Gastrocnemius medialis (tissue), 4 donors: ENCODE measurements around the gene NBL1. TPM values are rescaled to one million over a fixed set of nuclear protein-coding genes. Genes with fewer than 3 reads are reported as not detected.

Experiments
- ATAC-seq, 2 donors: fragments of 150-250 bp; one replicate each; pipeline ENCODE4 v1.9.1; 2016
- DNase-seq, 2 donors: peaks; one replicate each; pipeline ENCODE4 v3.0.0-alpha.2; 2019
- H3K27ac ChIP-seq, 4 donors: fragments of 200-600 bp; sonication (generic); 1 replicate in 1 of 4; 2 replicates in 3 of 4; pipeline ENCODE4 v1.5.1; 2016 to 2018; ENCODE audit warnings: mild to moderate bottlenecking in 2 of 4, moderate library complexity in 1 of 4
- H3K27me3 ChIP-seq, 3 donors: fragments of 200-600 bp; sonication (generic) in 2 of 3; 1 replicate in 1 of 3; 2 replicates in 2 of 3; pipeline versions ENCODE4 v1.5.1 to v1.6.0; 2016 to 2019; ENCODE audit warnings: mild to moderate bottlenecking in 1 of 3, moderate library complexity in 1 of 3
- H3K36me3 ChIP-seq, 2 donors: fragments of 200-600 bp; sonication (generic) in 1 of 2; one replicate each; pipeline ENCODE4 v1.5.1; 2017 to 2018
- H3K4me1 ChIP-seq, 2 donors: fragments of 200-600 bp; sonication (generic) in 1 of 2; one replicate each; pipeline ENCODE4 v1.5.1; 2016 to 2017; ENCODE audit warnings: mild to moderate bottlenecking in 2 of 2
- H3K4me3 ChIP-seq, 4 donors: fragments of 200-600 bp; sonication (generic) in 3 of 4; 1 replicate in 1 of 4; 2 replicates in 3 of 4; pipeline ENCODE4 v1.5.1; 2016 to 2019; ENCODE audit warnings: mild to moderate bottlenecking in 2 of 4
- H3K9me3 ChIP-seq, 3 donors: fragments of 200-600 bp; sonication (generic) in 2 of 3; 1 replicate in 1 of 3; 2 replicates in 2 of 3; pipeline ENCODE4 v1.5.1; 2016 to 2019
- POLR2A ChIP-seq, 2 donors: fragments of 450-650 bp; IDR thresholded peaks; one replicate each; pipeline ENCODE4 v1.6.1; 2017; ENCODE audit warnings: antibody characterized with exemption in 2 of 2, mild to moderate bottlenecking in 2 of 2, moderate library complexity in 2 of 2
- in situ Hi-C, 4 donors: fragments of 200-750 bp; cut with MboI; loops; one replicate each; pipeline versions ENCODE4 v1.15.0 to v1.8.0; 2017; ENCODE audit warnings: low sequenced_read_pairs in 4 of 4
- intact Hi-C: fragments of 100-400 bp; cut with DNase I; formaldehyde crosslinking; loops from one replicate; pipeline ENCODE4 v1.15.1; 2023; ENCODE audit warnings: low total_unique reads
- total RNA-seq, 4 donors: library from RNA; depleted of rRNA; stranded (reverse); fragments of >200 nt; gene quantifications; one replicate each; pipeline versions ENCODE4 v1.1.0 to v1.2.3, GENCODE V29; 2016
- TF ChIP-seq, protein P1 (sequence below), 5 experiments: fragments of 450-650 bp in 3 of 5; fragments of 200-600 bp in 2 of 5; sonication (generic) in 2 of 5; IDR thresholded peaks in 4 of 5; conservative IDR thresholded peaks in 1 of 5; 1 replicate in 4 of 5; 2 replicates in 1 of 5; pipeline ENCODE4 v1.5.1; 2016 to 2019; ENCODE audit warnings: antibody characterized with exemption in 5 of 5, mild to moderate bottlenecking in 3 of 5, moderate library complexity in 3 of 5

Gene NBL1
- total RNA-seq, 4 donors from 2014 or later: 7.9 to 20.3 (median 16.3) TPM

DNA sequence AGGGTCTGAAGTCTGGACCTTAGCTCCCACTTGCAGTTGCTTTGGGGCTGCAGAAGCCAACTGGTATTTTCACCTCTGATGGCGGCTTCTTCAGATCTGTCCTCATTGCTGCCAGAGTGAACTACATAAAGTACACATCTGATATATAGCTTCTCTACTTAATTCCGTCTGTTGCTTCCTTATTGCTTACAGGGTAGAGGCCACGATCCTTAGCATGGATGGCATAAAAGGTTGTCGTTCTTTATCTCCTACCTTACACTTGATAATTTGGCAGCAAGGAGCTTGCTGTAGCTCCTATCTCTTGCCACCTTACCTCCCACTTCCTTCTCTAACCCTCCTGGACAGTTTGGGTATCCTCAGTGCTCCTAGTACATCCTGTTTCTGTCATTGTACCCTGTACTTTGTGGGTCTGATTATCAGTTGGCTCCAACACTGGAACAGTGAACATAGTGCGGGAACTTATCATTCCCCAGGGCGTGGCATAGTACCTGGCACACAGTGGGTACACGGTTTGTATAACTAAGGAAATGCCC lies 30.9 kb upstream of the NBL1 start:
- Histone ChIP-seq H3K27ac (no peak overlapping the region), H3K4me1 (peaks cover 0 to 16% of the 10 kb centered on the region in 2 donors), H3K4me3 (no peak overlapping the region), H3K27me3 (no peaks in the 10 kb centered on the region), H3K36me3 (no peaks in the 10 kb centered on the region), H3K9me3 (no peaks in the 10 kb centered on the region)
- intact Hi-C loops: no loop called here
- DNase-seq: no peak
- no peak for ATAC-seq
- TF ChIP-seq, protein P1, sequence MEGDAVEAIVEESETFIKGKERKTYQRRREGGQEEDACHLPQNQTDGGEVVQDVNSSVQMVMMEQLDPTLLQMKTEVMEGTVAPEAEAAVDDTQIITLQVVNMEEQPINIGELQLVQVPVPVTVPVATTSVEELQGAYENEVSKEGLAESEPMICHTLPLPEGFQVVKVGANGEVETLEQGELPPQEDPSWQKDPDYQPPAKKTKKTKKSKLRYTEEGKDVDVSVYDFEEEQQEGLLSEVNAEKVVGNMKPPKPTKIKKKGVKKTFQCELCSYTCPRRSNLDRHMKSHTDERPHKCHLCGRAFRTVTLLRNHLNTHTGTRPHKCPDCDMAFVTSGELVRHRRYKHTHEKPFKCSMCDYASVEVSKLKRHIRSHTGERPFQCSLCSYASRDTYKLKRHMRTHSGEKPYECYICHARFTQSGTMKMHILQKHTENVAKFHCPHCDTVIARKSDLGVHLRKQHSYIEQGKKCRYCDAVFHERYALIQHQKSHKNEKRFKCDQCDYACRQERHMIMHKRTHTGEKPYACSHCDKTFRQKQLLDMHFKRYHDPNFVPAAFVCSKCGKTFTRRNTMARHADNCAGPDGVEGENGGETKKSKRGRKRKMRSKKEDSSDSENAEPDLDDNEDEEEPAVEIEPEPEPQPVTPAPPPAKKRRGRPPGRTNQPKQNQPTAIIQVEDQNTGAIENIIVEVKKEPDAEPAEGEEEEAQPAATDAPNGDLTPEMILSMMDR (IDR thresholded peaks at IDR 0.05 in 4 of 5, conservative IDR thresholded peaks at IDR 0.05 in 1 of 5): no peak
- TF ChIP-seq POLR2A (IDR thresholded peaks at IDR 0.05): no peak
- in situ Hi-C loops: no loop called here

DNA sequence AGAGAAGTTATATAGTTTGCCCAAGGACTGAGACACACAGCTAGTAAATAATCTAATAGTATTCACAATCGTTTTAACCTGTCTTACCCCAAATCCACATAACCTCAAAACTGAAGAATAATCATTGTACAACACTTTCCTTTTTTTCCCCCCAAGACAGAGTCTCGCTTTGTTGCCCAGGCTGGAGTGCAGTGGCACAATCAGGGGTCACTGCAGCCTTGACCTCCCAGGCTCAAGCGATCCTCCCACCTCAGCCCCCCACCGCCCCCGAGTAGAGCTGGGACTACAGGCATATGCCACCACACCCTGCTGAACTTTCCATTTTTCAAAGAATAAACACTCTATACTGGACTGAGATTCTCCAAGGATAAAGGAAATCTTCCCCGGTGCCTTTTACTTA lies 28.7 kb upstream of the NBL1 start:
- TF ChIP-seq, protein P1 (IDR thresholded peaks at IDR 0.05 in 4 of 5, conservative IDR thresholded peaks at IDR 0.05 in 1 of 5): no peak
- no peak for TF ChIP-seq POLR2A (IDR thresholded peaks at IDR 0.05)
- in situ Hi-C loops: no loop called here
- Histone ChIP-seq H3K9me3 (no peaks in the 10 kb centered on the region), H3K4me3 (no peak overlapping the region), H3K4me1 (peaks cover 12 to 29% of the 10 kb centered on the region in 2 donors), H3K36me3 (no peaks in the 10 kb centered on the region), H3K27me3 (no peaks in the 10 kb centered on the region), H3K27ac (no peak overlapping the region)
- no peak for DNase-seq
- no peak for ATAC-seq
- intact Hi-C loops: no loop called here

DNA sequence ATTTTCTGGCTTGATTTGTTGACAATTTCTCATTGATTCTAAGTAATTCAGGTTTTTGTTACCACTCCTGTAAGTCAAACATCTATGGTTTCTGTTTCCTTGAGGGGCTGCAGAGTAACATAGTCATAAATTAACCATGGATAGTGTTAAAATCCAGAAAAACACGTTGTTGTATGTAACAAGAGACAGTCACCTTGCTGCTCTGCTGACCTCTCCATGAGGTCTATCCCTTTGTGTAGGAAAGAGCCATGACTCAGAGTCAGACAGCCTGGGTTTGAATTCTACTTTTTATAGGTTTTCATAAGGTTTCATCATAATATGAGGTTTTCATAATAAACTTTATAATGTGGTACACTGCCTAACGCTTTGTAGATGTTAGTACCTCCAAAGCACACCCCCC lies 27.6 kb upstream of the NBL1 start:
- H3K36me3 ChIP-seq: no peaks in the 10 kb centered on the region
- in situ Hi-C loops: no loop called here
- no peak overlapping the region for H3K4me3 ChIP-seq
- H3K27me3 ChIP-seq: no peaks in the 10 kb centered on the region
- H3K9me3 ChIP-seq: no peaks in the 10 kb centered on the region
- intact Hi-C loops: no loop called here
- H3K4me1 ChIP-seq: peaks cover 12 to 38% of the 10 kb centered on the region in 2 donors
- ATAC-seq: no peak
- H3K27ac ChIP-seq: no peak overlapping the region
- no peak for DNase-seq
- TF ChIP-seq, protein P1 (IDR thresholded peaks at IDR 0.05 in 4 of 5, conservative IDR thresholded peaks at IDR 0.05 in 1 of 5): no peak
- no peak for TF ChIP-seq POLR2A (IDR thresholded peaks at IDR 0.05)

DNA sequence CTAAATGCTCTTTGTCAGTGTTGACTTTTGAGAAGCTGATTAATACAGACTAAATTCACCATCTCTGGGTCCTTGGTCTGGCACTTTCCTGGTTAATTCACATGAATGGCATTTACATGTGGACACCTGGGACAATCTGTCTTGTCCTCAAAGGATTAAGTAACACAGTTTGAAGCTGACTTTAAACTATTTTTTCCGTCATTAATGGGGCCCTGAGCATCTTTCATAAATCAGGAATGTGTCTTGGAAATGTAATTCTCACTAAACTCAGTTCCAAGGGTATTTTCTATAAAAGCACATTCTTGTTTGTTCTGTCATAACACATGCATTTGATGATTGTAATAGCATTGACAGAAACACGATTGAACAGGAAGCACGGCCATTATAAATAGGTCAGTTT lies 26.7 kb upstream of the NBL1 start:
- H3K27ac ChIP-seq: no peak overlapping the region
- TF ChIP-seq, protein P1 (IDR thresholded peaks at IDR 0.05 in 4 of 5, conservative IDR thresholded peaks at IDR 0.05 in 1 of 5): no peak
- no peak for TF ChIP-seq POLR2A (IDR thresholded peaks at IDR 0.05)
- H3K9me3 ChIP-seq: no peaks in the 10 kb centered on the region
- no peaks in the 10 kb centered on the region for H3K36me3 ChIP-seq
- DNase-seq (no peak), ATAC-seq (no peak)
- peaks cover 12 to 38% of the 10 kb centered on the region in 2 donors for H3K4me1 ChIP-seq
- in situ Hi-C loops: no loop called here
- H3K4me3 ChIP-seq: no peak overlapping the region
- no peaks in the 10 kb centered on the region for H3K27me3 ChIP-seq
- intact Hi-C loops: no loop called here

DNA sequence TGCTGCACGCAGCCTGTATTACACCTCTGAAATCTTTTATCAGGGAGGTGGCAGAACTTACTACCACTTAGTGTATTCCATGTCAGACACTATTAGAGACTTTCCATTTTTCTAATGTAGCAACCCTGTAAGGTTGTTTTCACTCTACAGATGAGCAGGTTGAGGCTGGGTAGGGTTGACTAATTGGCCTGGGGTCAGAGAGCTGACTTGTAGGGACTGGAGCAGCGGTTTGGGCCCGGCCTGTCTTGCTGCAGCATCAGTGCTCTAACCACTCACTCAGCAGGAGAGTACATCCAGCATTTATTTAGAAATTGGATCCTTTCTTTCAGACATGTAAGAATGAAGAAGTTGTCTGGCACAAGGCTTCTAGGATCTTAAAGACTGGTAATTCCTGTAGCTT lies 25.7 kb upstream of the NBL1 start:
- Histone ChIP-seq H3K4me3 (no peak overlapping the region), H3K27me3 (no peaks in the 10 kb centered on the region), H3K27ac (no peak overlapping the region), H3K36me3 (no peaks in the 10 kb centered on the region), H3K4me1 (peaks cover 12 to 35% of the 10 kb centered on the region in 2 donors), H3K9me3 (no peaks in the 10 kb centered on the region)
- intact Hi-C loops: no loop called here
- DNase-seq (no peak), ATAC-seq (no peak)
- no peak for TF ChIP-seq POLR2A (IDR thresholded peaks at IDR 0.05)
- TF ChIP-seq, protein P1 (IDR thresholded peaks at IDR 0.05 in 4 of 5, conservative IDR thresholded peaks at IDR 0.05 in 1 of 5): no peak
- in situ Hi-C loops: no loop called here
